GM19043 (cell line): ENCODE measurements around the gene TADA3.
A peak's percentile ranks its signal among the peaks of the same experiment; 100 is the strongest.

ENCODE experiments used
- ATAC-seq: cut with Tn5 transposase; IDR thresholded peaks from one replicate; pipeline ENCODE4 v1.9.1; 2021; ENCODE audit warnings: low read depth; ENCODE audit not compliant: unreplicated experiment

The TADA3 gene

GRCh38 chr3:9765865-9766264, 26.4 kb downstream of the TADA3 start:
- no peak for ATAC-seq

GRCh38 chr3:9762871-9763270, 29.4 kb downstream of the TADA3 start:
- no peak for ATAC-seq

GRCh38 chr3:9761919-9762318, 30.4 kb downstream of the TADA3 start:
- no peak for ATAC-seq

GRCh38 chr3:9760779-9761505, 31.3 kb downstream of the TADA3 start:
- ATAC-seq: no peak

GRCh38 chr3:9757427-9757826, 34.8 kb downstream of the TADA3 start:
- ATAC-seq: no peak

GRCh38 chr3:9754678-9755077, 37.6 kb downstream of the TADA3 start:
- no peak for ATAC-seq

GRCh38 chr3:9750556-9751411, 41.5 kb downstream of the TADA3 start:
- ATAC-seq: no peak

- ATAC-seq: peak; percentile 90
Measured at GRCh38 chr3:9749645-9750555, 42.4 kb downstream of the TADA3 start, which contains the start of gene OGG1. TSS of gene OGG1 (plus strand) at chr3:9749952. CDS start at chr3:9750287, 335 bp downstream.

GRCh38 chr3:9749296-9749644, 43.0 kb downstream of the TADA3 start:
- ATAC-seq: no peak

GRCh38 chr3:9748031-9748430, 44.2 kb downstream of the TADA3 start:
- no peak for ATAC-seq

GRCh38 chr3:9747267-9747666, 45.0 kb downstream of the TADA3 start:
- ATAC-seq: no peak

GRCh38 chr3:9746330-9746729, 45.9 kb downstream of the TADA3 start:
- ATAC-seq: no peak

GRCh38 chr3:9745521-9745920, 46.8 kb downstream of the TADA3 start:
- no peak for ATAC-seq

GRCh38 chr3:9744162-9744561, 48.1 kb downstream of the TADA3 start:
- no peak for ATAC-seq

GRCh38 chr3:9743548-9743947, 48.7 kb downstream of the TADA3 start:
- ATAC-seq: no peak

GRCh38 chr3:9742560-9742959, 49.7 kb downstream of the TADA3 start:
- no peak for ATAC-seq

GRCh38 chr3:9739181-9739580, 53.1 kb downstream of the TADA3 start:
- no peak for ATAC-seq

GRCh38 chr3:9736831-9737230, 55.4 kb downstream of the TADA3 start:
- no peak for ATAC-seq

- no peak for ATAC-seq
Measured at GRCh38 chr3:9732740-9733115, 59.5 kb downstream of the TADA3 start.

- no peak for ATAC-seq
Measured at GRCh38 chr3:9732080-9732739, 60.1 kb downstream of the TADA3 start.
